HEK293T (cell line): ENCODE results near the gene PRR3.
"Not testable (repeated sequence)": the region's sequence is repeated elsewhere in the genome, so short reads cannot be mapped to it uniquely, and the experiment has no call there.

Experiments used
- CTCF ChIA-PET: fragments of 350-600 bp; formaldehyde crosslinking; extraction: SDS; loops from one replicate; lab custom pipeline; 2021; ENCODE audit warnings: antibody characterized with exemption, inconsistent platforms; lab: Yijun Ruan, JAX
- POLR2A ChIA-PET: fragments of 350-600 bp; formaldehyde crosslinking; extraction: SDS; loops from one replicate; lab custom pipeline; 2020; ENCODE audit warnings: antibody characterized with exemption, inconsistent platforms; lab: Yijun Ruan, JAX
- DNase-seq: peaks from one replicate; pipeline ENCODE4 v3.0.0; 2012; ENCODE audit warnings: mixed read lengths; ENCODE audit errors: extremely low spot score
- ARNT ChIP-seq: fragments of 450-650 bp; IDR thresholded peaks from 2 replicates; pipeline ENCODE4 v1.6.1; 2017; ENCODE audit warnings: mild to moderate bottlenecking
- BHLHE40 ChIP-seq: fragments of 450-650 bp; IDR thresholded peaks from 2 replicates; pipeline ENCODE4 v1.6.1; 2016; ENCODE audit warnings: mild to moderate bottlenecking, moderate library complexity, borderline replicate concordance
- CTBP1 ChIP-seq: fragments of 450-650 bp; IDR thresholded peaks from 2 replicates; pipeline ENCODE4 v1.6.1; 2016; ENCODE audit warnings: borderline replicate concordance
- ELF4 ChIP-seq: fragments of 450-650 bp; IDR thresholded peaks from 2 replicates; pipeline ENCODE4 v1.6.1; 2017; ENCODE audit warnings: antibody characterized with exemption
- FOXA1 ChIP-seq: fragments of 450-650 bp; IDR thresholded peaks from 2 replicates; pipeline ENCODE4 v1.6.1; 2016; ENCODE audit warnings: mild to moderate bottlenecking
- FOXK2 ChIP-seq: fragments of 450-650 bp; IDR thresholded peaks from 2 replicates; pipeline ENCODE4 v1.6.1; 2016; ENCODE audit warnings: mild to moderate bottlenecking
- FOXM1 ChIP-seq: fragments of 450-650 bp; IDR thresholded peaks from 2 replicates; pipeline ENCODE4 v1.6.1; 2017; ENCODE audit warnings: mild to moderate bottlenecking, borderline replicate concordance
- HDGF ChIP-seq: fragments of 450-650 bp; IDR thresholded peaks from 2 replicates; pipeline ENCODE4 v1.6.1; 2017; ENCODE audit warnings: antibody characterized with exemption, borderline replicate concordance
- L3MBTL2 ChIP-seq: fragments of 450-650 bp; conservative IDR thresholded peaks from 2 replicates; pipeline ENCODE4 v1.6.1; 2016; ENCODE audit warnings: mild to moderate bottlenecking
- LEF1 ChIP-seq: fragments of 450-650 bp; IDR thresholded peaks from 2 replicates; pipeline ENCODE4 v1.6.1; 2017; ENCODE audit warnings: mild to moderate bottlenecking, borderline replicate concordance
- NFRKB ChIP-seq: fragments of 450-650 bp; IDR thresholded peaks from 2 replicates; pipeline ENCODE4 v1.6.1; 2016; ENCODE audit warnings: mild to moderate bottlenecking, moderate library complexity
- PKNOX1 ChIP-seq: fragments of 450-650 bp; IDR thresholded peaks from 2 replicates; pipeline ENCODE4 v1.6.1; 2016
- SP1 ChIP-seq: fragments of 450-650 bp; IDR thresholded peaks from 2 replicates; pipeline ENCODE4 v1.6.1; 2017
- SUZ12 ChIP-seq: fragments of 450-650 bp; IDR thresholded peaks from 2 replicates; pipeline ENCODE4 v1.6.1; 2016; ENCODE audit warnings: mild to moderate bottlenecking
- TARDBP ChIP-seq: fragments of 450-650 bp; IDR thresholded peaks from 2 replicates; pipeline ENCODE4 v1.6.1; 2016
- ZNF384 ChIP-seq: fragments of 450-650 bp; IDR thresholded peaks from 2 replicates; pipeline ENCODE4 v1.6.1; 2016

PRR3 gene

DNA sequence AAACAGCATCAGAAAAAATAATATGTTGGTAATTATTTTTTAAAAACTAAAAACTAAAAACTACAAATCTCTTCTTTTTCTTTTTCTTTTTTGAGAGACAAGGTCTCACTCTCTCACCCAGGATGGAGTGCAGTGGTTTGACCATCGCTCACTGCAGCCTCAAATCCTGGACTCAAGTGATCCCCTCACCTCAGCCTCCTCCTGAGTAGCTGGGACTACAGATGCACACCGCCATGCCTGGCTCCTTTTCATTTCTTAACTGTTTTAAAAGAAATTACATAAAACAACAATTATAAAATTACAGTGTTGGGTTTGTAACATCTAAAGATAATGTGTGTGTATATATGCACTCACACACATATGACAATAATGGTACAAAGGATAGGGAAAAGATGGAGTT is 43.6 kb upstream of the PRR3 start:
- TF ChIP-seq ZNF384 = no peak
- TF ChIP-seq CTBP1 = no peak
- no peak for TF ChIP-seq ELF4
- no peak for TF ChIP-seq FOXK2
- TF ChIP-seq BHLHE40 = no peak
- TF ChIP-seq TARDBP = no peak
- TF ChIP-seq ARNT = no peak
- TF ChIP-seq SP1 = no peak
- no peak for TF ChIP-seq HDGF
- no peak for TF ChIP-seq LEF1
- no peak for TF ChIP-seq NFRKB
- TF ChIP-seq PKNOX1 = no peak
- no peak for TF ChIP-seq SUZ12
- no peak for TF ChIP-seq FOXA1
- TF ChIP-seq L3MBTL2 = no peak
- TF ChIP-seq FOXM1 = no peak
- DNase-seq = no peak
- CTCF ChIA-PET = interaction anchor here (0.6 kb wide), 1 partner anchor 862 kb away, joined by 3 read pairs; no protein-coding TSS in a partner anchor
- POLR2A ChIA-PET = no interaction called here

DNA sequence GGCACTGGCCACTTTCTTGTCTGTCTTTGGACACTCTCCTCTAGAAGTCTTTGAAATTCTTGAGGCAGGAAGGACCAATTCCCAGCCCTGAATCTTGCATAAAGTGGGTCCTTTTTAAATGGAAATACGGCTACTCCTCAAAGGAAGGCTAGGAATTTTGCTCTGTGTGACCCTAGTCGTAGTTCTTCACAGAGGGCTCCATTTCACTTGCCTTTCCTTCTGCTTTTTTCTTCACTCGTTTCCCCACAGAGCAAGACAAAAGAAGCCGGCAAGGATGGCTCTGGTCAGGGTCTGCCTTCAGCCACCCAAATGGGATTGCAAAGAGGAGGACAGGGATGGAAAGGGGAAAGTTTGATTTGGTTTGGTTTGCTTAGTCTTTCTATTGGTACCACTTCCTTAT is 42.0 kb upstream of the PRR3 start:
- ChIA-PET POLR2A (no interaction called here), CTCF (interaction anchor here (1.3 kb wide), 1 partner anchor 26 kb away, joined by 4 read pairs; no protein-coding TSS in a partner anchor)
- no peak for DNase-seq
- TF ChIP-seq ELF4 = no peak
- TF ChIP-seq FOXK2 = no peak
- no peak for TF ChIP-seq ARNT
- TF ChIP-seq TARDBP = no peak
- no peak for TF ChIP-seq NFRKB
- no peak for TF ChIP-seq HDGF
- no peak for TF ChIP-seq FOXM1
- TF ChIP-seq ZNF384 = no peak
- TF ChIP-seq FOXA1 = no peak

DNA sequence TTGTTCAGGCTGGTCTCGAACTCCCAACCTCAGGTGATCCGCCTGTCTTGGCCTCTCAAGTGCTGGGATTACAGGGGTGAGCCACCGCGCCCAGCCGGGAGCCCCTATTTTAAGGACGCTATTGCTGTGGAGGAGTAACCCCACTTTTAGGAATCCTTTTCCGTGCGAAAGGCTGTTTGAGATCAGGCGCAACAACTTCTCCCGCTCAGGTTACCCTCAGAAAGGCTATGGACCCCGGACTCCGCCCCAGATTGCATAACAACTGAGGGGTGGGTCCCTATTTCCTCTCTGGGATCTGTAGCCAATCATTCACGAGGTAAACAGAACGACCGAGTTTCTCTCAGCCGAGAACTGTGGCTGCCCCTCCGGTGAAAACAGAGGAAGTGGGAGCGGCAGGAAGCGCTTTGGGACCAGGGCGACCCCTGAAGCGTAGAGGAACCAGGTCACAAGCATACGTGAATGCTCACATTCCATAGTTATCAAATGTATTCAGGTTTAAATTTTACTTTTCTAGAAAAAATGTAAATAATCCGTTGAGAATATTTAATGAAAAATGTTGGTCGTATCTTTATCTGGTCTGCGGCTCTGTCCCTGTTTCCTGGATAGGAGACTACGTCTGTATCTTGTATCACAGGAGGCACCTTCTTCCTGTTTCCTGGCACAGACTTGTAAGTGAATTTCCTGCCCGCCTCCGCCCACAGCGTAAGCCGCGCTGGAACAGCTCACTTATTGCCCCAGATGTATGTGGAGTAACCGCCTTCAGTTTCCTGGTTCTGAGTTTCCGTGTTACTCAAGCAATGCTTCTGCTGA is 40.9 kb upstream of the PRR3 start:
- TF ChIP-seq FOXM1 (no peak), CTBP1 (no peak), BHLHE40 (no peak), ELF4 (0 out of 2 replicates have a peak, but pooled peaks have one; percentile 14), ARNT (no peak), TARDBP (no peak)
- POLR2A ChIA-PET = interaction anchor here (0.6 to 1.9 kb wide), 4 partner anchors 12 to 42 kb away, joined by 3 to 7 read pairs (median 4); no protein-coding TSS in a partner anchor
- CTCF ChIA-PET = interaction anchor here (0.6 kb wide), 1 partner anchor 17 kb away, joined by 3 read pairs; no protein-coding TSS in a partner anchor
- peak; percentile 82 for DNase-seq

DNA sequence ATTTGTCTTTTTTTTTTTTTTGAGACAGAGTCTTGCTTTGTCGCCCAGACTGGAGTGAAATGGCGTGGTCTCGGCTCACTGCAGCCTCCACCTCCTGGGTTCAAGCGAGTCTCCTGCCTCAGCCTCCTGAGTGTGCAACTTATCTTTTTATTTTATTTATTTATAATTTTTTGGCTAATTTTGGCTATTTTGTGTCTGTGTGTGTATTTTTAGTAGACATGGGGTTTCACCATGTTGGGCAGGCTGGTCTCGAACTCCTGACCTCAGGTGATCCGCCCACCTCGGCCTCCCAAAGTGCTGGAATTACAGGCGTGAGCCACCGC is 40.4 kb upstream of the PRR3 start:
- POLR2A ChIA-PET = interaction anchor here (0.6 to 1.9 kb wide), 4 partner anchors 11 to 41 kb away, joined by 3 to 7 read pairs (median 4); no protein-coding TSS in a partner anchor
- CTCF ChIA-PET = interaction anchor here (0.6 kb wide), 1 partner anchor 16 kb away, joined by 3 read pairs; no protein-coding TSS in a partner anchor
- not testable (repeated sequence) for DNase-seq

- CTCF ChIA-PET = interaction anchor here (0.6 kb wide), 1 partner anchor 72 kb away, joined by 3 read pairs; no protein-coding TSS in a partner anchor
- POLR2A ChIA-PET, DNase-seq: not testable (repeated sequence)
These were observed 39.2 kb upstream of the PRR3 start for GRCh38 chr6:30517767-30518504.

GRCh38 chr6:30518505-30519145 is 38.5 kb upstream of the PRR3 start:
- POLR2A ChIA-PET, DNase-seq, CTCF ChIA-PET: not testable (repeated sequence)

DNA sequence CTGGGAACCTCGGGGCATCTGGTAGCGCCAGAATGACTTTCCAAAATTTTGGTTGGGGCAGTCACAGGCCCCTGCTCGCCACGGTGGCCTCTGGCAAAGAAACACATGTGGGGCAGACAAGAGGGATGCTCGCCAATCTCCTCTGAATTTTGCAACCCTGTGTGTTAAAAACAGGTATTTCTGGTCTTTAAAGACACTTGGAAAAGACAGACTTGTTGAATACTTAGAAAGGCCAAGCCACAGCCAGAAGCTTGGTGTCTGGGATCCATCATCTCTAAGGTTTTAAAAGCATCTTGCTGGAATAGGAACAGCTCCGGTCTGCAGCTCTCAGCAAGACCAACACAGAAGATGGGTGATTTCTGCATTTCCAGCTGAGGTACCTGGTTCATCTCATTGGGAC is 36.6 kb upstream of the PRR3 start:
- ChIA-PET CTCF (no interaction called here), POLR2A (no interaction called here)
- DNase-seq = no peak
- TF ChIP-seq BHLHE40 (no peak), ELF4 (no peak), CTBP1 (no peak), PKNOX1 (no peak), TARDBP (no peak)

DNA sequence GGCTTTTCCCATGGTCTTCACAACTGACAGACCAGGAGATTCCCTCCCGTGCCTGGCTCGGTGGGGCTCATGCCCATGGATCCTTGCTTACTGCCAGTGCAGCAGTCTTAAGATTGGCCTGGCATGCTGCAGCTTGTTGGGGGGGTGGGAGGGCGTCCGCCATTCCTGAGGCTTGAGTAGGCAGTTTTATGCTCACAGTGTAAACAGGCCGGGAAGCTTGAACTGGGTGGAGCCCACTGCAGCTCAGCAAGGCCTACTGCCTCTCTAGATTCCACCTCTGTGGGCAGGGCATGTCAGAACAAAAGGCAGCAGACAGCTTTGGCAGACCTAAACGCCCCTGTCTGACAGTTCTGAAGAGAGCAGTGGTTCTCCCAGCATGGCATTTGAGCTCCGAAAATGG is 36.0 kb upstream of the PRR3 start:
- CTCF ChIA-PET, DNase-seq, POLR2A ChIA-PET: not testable (repeated sequence)

DNA sequence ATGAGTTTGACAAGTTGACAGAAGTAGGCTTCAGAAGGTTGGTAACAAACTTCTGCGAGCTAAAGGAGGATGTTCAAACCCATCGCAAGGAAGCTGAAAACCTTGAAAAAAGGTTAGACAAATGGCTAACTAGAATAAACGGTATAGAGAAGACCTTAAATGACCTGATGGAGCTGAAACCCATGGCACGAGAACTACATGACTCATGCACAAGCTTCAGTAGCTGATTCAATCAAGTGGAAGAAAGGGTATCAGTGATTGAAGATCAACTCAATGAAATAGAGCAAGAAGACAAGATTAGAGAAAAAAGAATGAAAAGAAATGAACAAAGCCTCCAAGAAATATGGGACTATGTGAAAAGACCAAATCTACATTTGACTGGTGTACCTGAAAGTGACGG is 35.1 kb upstream of the PRR3 start:
- DNase-seq, CTCF ChIA-PET, POLR2A ChIA-PET: not testable (repeated sequence)

DNA sequence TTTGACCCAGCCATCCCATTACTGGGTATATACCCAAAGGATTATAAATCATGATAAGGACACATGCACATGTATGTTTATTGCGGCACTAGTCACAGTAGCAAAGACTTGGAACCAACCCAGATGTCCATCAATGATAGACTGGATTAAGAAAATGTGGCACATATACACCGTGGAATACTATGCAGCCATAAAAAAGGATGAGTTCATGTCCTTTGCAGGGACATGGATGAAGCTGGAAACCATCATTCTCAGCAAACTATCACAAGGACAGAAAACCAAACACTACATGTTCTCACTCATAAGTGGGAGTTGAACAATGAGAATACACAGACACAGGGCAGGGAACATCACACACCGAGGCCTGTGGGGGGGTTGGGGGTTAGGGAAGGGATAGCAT is 30.7 kb upstream of the PRR3 start:
- POLR2A ChIA-PET, DNase-seq: not testable (repeated sequence)
- CTCF ChIA-PET = interaction anchor here (0.6 kb wide), 1 partner anchor 553 kb away, joined by 3 read pairs; no protein-coding TSS in a partner anchor

DNA sequence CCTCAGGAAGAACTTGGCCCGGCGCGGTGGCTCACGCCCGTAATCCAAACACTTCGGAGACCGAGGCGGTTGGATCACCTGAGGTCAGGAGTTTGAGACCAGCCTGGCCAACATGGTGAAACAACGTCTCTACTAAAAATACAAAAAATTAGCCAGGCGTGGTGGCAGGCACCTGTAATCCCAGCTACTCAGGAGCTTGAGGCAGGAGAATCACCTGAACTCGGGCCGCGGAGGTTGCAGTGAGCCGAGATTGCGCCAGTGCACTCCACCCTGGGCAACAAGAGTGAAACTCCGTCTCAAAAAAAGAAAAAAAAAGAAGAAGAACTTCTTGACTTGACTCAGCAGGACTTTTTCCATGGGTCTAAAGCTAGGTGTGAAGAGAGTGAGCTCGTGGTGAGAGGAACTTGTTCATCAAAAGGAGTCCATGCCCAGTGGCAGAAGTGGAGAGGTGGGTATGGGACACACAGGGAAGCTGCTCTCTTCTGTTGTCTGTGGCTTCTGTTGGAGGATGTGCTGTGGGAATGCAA is 27.7 kb upstream of the PRR3 start:
- DNase-seq, POLR2A ChIA-PET: not testable (repeated sequence)
- CTCF ChIA-PET = interaction anchor here (0.6 to 1.6 kb wide), 5 partner anchors 11 to 674 kb away, joined by 3 to 8 read pairs (median 4); no protein-coding TSS in a partner anchor
